Measurements from ENCODE around the gene SPDYE4. TPM values are rescaled to one million over a fixed set of nuclear protein-coding genes. Genes with fewer than 3 reads are reported as not detected.

Gene SPDYE4
- total RNA-seq, 6 experiments from 2014 or later, result not detected

DNA sequence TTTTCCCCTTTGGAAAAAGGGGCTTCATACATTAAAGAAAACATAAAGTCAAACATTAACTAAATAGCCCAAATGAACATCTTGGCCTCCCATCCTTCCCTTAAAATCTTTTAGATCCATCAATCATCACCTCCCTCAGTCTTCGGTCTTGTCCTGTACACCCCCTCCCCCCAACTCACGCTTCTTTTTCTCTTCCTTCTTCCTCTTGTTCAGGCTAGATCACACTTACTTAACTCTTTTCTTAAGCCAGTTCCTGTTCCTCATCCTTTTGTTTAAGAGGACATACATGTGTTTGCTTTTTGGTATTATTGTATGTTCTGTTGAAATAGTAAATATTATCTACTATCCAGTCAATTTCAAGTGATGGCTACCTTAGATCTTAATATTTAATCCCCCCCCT lies 35.3 kb upstream of the SPDYE4 start:
- no peak overlapping the region for H3K27ac ChIP-seq
- ATAC-seq, result peak in 2 of 4 donors; percentile 15 to 56

DNA sequence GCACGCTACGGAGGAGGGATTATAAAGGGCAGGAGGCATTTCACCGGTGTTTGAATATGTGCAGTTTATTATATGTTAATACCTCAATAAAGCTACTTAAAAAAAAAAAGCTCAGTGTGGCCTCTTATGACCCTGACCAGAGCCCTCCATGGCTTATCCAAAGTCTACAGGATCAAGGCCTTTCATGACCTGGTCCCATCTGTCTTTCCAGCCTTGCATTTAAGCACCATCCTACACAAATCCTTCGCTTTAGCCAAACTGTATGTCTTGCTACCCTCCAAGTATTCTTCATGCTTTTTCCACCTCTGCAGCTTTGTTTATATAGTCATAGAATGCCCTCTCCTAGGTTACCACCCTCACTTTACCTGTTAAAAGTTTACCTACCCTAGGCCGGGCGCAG lies 34.3 kb upstream of the SPDYE4 start:
- H3K27me3 ChIP-seq, result no peaks in the 10 kb centered on the region
- H3K36me3 ChIP-seq, result no peaks in the 10 kb centered on the region
- H3K4me1 ChIP-seq, result no peaks in the 10 kb centered on the region
- no peak for TF ChIP-seq POLR2A (IDR thresholded peaks at IDR 0.05)
- TF ChIP-seq, protein P1, sequence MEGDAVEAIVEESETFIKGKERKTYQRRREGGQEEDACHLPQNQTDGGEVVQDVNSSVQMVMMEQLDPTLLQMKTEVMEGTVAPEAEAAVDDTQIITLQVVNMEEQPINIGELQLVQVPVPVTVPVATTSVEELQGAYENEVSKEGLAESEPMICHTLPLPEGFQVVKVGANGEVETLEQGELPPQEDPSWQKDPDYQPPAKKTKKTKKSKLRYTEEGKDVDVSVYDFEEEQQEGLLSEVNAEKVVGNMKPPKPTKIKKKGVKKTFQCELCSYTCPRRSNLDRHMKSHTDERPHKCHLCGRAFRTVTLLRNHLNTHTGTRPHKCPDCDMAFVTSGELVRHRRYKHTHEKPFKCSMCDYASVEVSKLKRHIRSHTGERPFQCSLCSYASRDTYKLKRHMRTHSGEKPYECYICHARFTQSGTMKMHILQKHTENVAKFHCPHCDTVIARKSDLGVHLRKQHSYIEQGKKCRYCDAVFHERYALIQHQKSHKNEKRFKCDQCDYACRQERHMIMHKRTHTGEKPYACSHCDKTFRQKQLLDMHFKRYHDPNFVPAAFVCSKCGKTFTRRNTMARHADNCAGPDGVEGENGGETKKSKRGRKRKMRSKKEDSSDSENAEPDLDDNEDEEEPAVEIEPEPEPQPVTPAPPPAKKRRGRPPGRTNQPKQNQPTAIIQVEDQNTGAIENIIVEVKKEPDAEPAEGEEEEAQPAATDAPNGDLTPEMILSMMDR (IDR thresholded peaks at IDR 0.05), result no peak
- H3K9me3 ChIP-seq, result no peaks in the 10 kb centered on the region
- no peak overlapping the region for H3K4me3 ChIP-seq
- no peak for DNase-seq
- no peak overlapping the region for H3K27ac ChIP-seq
- WGBS (ENCODE audit: insufficient coverage, low coverage, low lambda C conversion rate, missing lambda C conversion rate), result 72% methylated on average over 4 of the region's 6 CpGs
- intact Hi-C loops (cut with DNase I), result no loop called here
- ATAC-seq, result no peak

More for the DNA sequence above, 35.3 kb upstream of the SPDYE4 start:
- TF ChIP-seq, protein P1 (IDR thresholded peaks at IDR 0.05), result no peak
- Histone ChIP-seq H3K36me3 (no peaks in the 10 kb centered on the region), H3K4me1 (no peaks in the 10 kb centered on the region), H3K4me3 (no peak overlapping the region), H3K9me3 (no peaks in the 10 kb centered on the region), H3K27me3 (no peaks in the 10 kb centered on the region)
- 57% methylated on average over 2 of the region's 2 CpGs for WGBS (ENCODE audit: insufficient coverage, low coverage, low lambda C conversion rate, missing lambda C conversion rate)
- DNase-seq, result no peak
- intact Hi-C loops (cut with DNase I), result no loop called here

DNA sequence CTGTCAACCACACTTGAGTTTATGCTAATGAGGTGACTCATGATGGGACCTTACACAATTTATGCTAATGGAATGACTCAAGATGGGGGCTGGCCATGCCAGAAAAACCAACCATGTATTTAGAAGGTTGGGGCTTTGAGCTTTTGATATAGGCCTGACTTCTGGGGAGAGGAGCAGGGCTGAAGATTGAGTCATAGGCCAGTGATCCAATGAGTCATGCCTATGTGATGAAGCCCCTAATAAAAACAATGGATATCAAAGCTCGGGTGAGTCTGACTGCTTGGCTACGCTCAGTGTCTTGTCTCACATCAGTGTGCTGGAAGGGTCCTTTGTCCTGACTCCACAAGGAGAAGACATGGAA lies 33.5 kb upstream of the SPDYE4 start:
- Histone ChIP-seq H3K9me3 (no peaks in the 10 kb centered on the region), H3K36me3 (no peaks in the 10 kb centered on the region), H3K4me3 (no peak overlapping the region), H3K27me3 (no peaks in the 10 kb centered on the region), H3K27ac (no peak overlapping the region), H3K4me1 (no peaks in the 10 kb centered on the region)
- intact Hi-C loops (cut with DNase I), result no loop called here
- ATAC-seq (no peak), DNase-seq (no peak)
- TF ChIP-seq, protein P1 (IDR thresholded peaks at IDR 0.05), result no peak
- no peak for TF ChIP-seq POLR2A (IDR thresholded peaks at IDR 0.05)
- WGBS (ENCODE audit: insufficient coverage, low coverage, low lambda C conversion rate, missing lambda C conversion rate), result 60% methylated on average over 1 of the region's 2 CpGs

DNA sequence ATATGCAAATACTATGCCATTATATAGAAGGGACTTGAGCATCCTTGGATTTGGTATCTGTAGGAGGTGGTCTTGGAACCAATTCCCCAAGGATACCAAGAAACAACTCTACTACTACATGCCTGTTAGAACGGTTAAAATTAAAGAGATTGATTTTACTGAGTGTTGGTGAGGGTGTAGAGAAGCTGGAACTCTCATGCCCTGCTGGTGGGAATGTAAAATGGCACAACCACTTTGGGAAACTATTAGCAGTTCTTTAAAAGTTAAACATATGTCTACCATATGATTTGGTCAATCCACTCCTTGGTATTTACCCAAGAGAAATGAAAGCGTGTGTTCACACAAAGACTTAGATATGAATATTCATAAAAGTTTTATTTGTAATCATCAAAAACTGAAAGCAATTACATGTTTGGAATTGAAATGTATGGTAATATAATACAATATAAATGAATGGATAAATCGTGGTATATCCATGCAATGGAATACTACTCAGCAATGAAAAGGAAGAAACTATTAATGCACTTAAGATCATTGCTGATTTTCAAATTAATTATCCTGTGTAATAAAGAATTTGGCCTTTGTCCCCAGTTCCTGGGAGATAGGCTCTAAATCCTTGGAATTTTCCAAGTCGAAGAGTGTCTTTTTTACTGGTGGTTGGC lies 33.0 kb upstream of the SPDYE4 start:
- intact Hi-C loops (cut with DNase I), result no loop called here
- no peak for DNase-seq
- WGBS (ENCODE audit: insufficient coverage, low coverage, low lambda C conversion rate, missing lambda C conversion rate), result 78% methylated on average over 3 of the region's 4 CpGs
- Histone ChIP-seq H3K4me1 (no peaks in the 10 kb centered on the region), H3K9me3 (no peaks in the 10 kb centered on the region), H3K27me3 (no peaks in the 10 kb centered on the region), H3K27ac (no peak overlapping the region), H3K36me3 (no peaks in the 10 kb centered on the region), H3K4me3 (no peak overlapping the region)
- no peak for ATAC-seq
- no peak for TF ChIP-seq POLR2A (IDR thresholded peaks at IDR 0.05)

DNA sequence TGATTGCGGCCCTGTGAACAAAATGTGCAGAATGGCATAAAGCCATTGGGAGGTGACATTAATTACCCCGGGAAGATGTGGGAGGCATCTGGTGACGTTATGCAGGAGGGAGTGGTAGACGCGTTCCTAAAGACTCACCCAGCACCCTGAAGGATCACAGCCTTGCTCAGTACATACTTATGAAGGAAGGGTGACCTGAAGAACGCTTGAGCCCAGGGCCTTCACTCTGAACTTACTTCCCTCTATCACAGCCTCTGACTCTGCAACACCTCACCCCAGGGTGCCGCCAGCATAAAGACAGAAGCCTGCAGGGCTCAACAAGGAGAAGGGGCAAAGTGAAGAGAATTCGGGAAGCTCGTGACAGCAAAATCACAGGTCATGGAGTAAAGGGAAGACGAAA lies 31.4 kb upstream of the SPDYE4 start:
- TF ChIP-seq, protein P1 (IDR thresholded peaks at IDR 0.05), result no peak
- no peak for TF ChIP-seq POLR2A (IDR thresholded peaks at IDR 0.05)
- Histone ChIP-seq H3K27me3 (no peaks in the 10 kb centered on the region), H3K4me1 (no peaks in the 10 kb centered on the region), H3K4me3 (no peak overlapping the region), H3K9me3 (no peaks in the 10 kb centered on the region), H3K36me3 (no peaks in the 10 kb centered on the region), H3K27ac (no peak overlapping the region)
- WGBS (ENCODE audit: insufficient coverage, low coverage, low lambda C conversion rate, missing lambda C conversion rate), result 69% methylated on average over 9 of the region's 10 CpGs
- intact Hi-C loops (cut with DNase I), result no loop called here
- DNase-seq, result no peak
- ATAC-seq, result no peak
